Mesothelial cell of epicardium (in vitro differentiated cells): Measurements from ENCODE around the gene TNN. TPM values are rescaled to one million over a fixed set of nuclear protein-coding genes. Genes with fewer than 3 reads are reported as not detected.

Experiments used
- DNase-seq, 2 experiments: peaks; one replicate each; pipeline ENCODE4 v3.0.0; 2021; ENCODE audit warnings: low spot score in 2 of 2; ENCODE audit not compliant: unreplicated experiment in 2 of 2
- H3K27ac Mint-ChIP-seq: 2 replicates; pipeline ENCODE4 v1.8.0; 2021; ENCODE audit warnings: mixed read lengths
- H3K27me3 Mint-ChIP-seq: 2 replicates; pipeline ENCODE4 v1.8.0; 2021; ENCODE audit warnings: low read depth, mixed read lengths
- H3K36me3 Mint-ChIP-seq: 2 replicates; pipeline ENCODE4 v1.8.0; 2021; ENCODE audit warnings: mixed read lengths
- H3K4me1 Mint-ChIP-seq: 2 replicates; pipeline ENCODE4 v1.8.0; 2021; ENCODE audit warnings: mixed read lengths
- H3K4me3 Mint-ChIP-seq: 2 replicates; pipeline ENCODE4 v1.8.0; 2021; ENCODE audit warnings: mild to moderate bottlenecking, moderate library complexity, mixed read lengths
- H3K9me3 Mint-ChIP-seq: 2 replicates; pipeline ENCODE4 v1.8.0; 2021; ENCODE audit warnings: mixed read lengths
- CTCF ChIP-seq: fragments of 200-600 bp; sonication (generic); IDR thresholded peaks from one replicate; pipeline ENCODE4 v1.5.0; 2021; ENCODE audit warnings: antibody characterized with exemption; ENCODE audit not compliant: unreplicated experiment
- total RNA-seq: library from RNA; stranded (reverse); gene quantifications from 3 replicates; pipeline ENCODE4 v1.2.1, GENCODE V29; 2021

Gene TNN
- total RNA-seq, 1 donor from 2014 or later: 2.0 TPM

GRCh38 chr1:175129997-175130648 lies 62.5 kb downstream of the TNN start:
- Mint-ChIP-seq H3K27ac (peak overlapping the region; percentile 2), H3K36me3 (no peaks in the 10 kb centered on the region), H3K4me3 (no peak overlapping the region), H3K4me1 (peaks cover 9% of the 10 kb centered on the region), H3K9me3 (no peaks in the 10 kb centered on the region), H3K27me3 (peaks cover 11% of the 10 kb centered on the region)
- no peak for TF ChIP-seq CTCF
- DNase-seq: no peak

GRCh38 chr1:175130649-175131045 lies 63.0 kb downstream of the TNN start:
- no peaks in the 10 kb centered on the region for H3K9me3 Mint-ChIP-seq
- DNase-seq: no peak
- no peak overlapping the region for H3K27ac Mint-ChIP-seq
- peaks cover 14% of the 10 kb centered on the region for H3K27me3 Mint-ChIP-seq
- peaks cover 9% of the 10 kb centered on the region for H3K4me1 Mint-ChIP-seq
- no peak overlapping the region for H3K4me3 Mint-ChIP-seq
- H3K36me3 Mint-ChIP-seq: no peaks in the 10 kb centered on the region
- TF ChIP-seq CTCF: no peak

GRCh38 chr1:175131095-175131494 lies 63.5 kb downstream of the TNN start:
- no peak overlapping the region for H3K27ac Mint-ChIP-seq
- H3K27me3 Mint-ChIP-seq: peaks cover 19% of the 10 kb centered on the region
- DNase-seq: no peak
- H3K9me3 Mint-ChIP-seq: no peaks in the 10 kb centered on the region
- H3K36me3 Mint-ChIP-seq: no peaks in the 10 kb centered on the region
- TF ChIP-seq CTCF: no peak
- no peak overlapping the region for H3K4me3 Mint-ChIP-seq
- H3K4me1 Mint-ChIP-seq: peaks cover 9% of the 10 kb centered on the region

- no peak overlapping the region for H3K4me3 Mint-ChIP-seq
- peaks cover 9% of the 10 kb centered on the region for H3K4me1 Mint-ChIP-seq
- no peaks in the 10 kb centered on the region for H3K36me3 Mint-ChIP-seq
- no peak for TF ChIP-seq CTCF
- no peak for DNase-seq
- H3K9me3 Mint-ChIP-seq: no peaks in the 10 kb centered on the region
- peaks cover 29% of the 10 kb centered on the region for H3K27me3 Mint-ChIP-seq
- no peak overlapping the region for H3K27ac Mint-ChIP-seq
These were observed 64.8 kb downstream of the TNN start for GRCh38 chr1:175132436-175132835.

- no peak for DNase-seq
- no peaks in the 10 kb centered on the region for H3K36me3 Mint-ChIP-seq
- H3K4me1 Mint-ChIP-seq: peaks cover 9% of the 10 kb centered on the region
- no peak overlapping the region for H3K4me3 Mint-ChIP-seq
- TF ChIP-seq CTCF: no peak
- H3K9me3 Mint-ChIP-seq: no peaks in the 10 kb centered on the region
- H3K27me3 Mint-ChIP-seq: peaks cover 31% of the 10 kb centered on the region
- H3K27ac Mint-ChIP-seq: no peak overlapping the region
These were observed 66.2 kb downstream of the TNN start for GRCh38 chr1:175133673-175134435.
